ENCODE data around the gene DAPP1. TPM values are rescaled to one million over a fixed set of nuclear protein-coding genes. Genes with fewer than 3 reads are reported as not detected.

DAPP1 gene
- total and polyA plus RNA-seq, 10 of the 15 experiments (the other 5 are each of a cell fraction or from before 2014, with no cell fraction given): 46.5 to 147 (median 74.2) TPM

- TF ChIP-seq ZBTB4 (CRISPR knock-in tag; IDR thresholded peaks at IDR 0.05): no peak
- TF ChIP-seq EP300 (IDR thresholded peaks at IDR 0.05; ENCODE audit: borderline replicate concordance in 1 of 2, control insufficient read depth in 1 of 2, low read depth in 2 of 2, low read length in 2 of 2): peak; percentile 94 to 99
- TF ChIP-seq ZBTB40 (IDR thresholded peaks at IDR 0.05; ENCODE audit: borderline replicate concordance): no peak
- TF ChIP-seq MTA2 (IDR thresholded peaks at IDR 0.05; ENCODE audit: low read depth): peak; percentile 96
- peak; percentile 99 for TF ChIP-seq EED (IDR thresholded peaks at IDR 0.05; ENCODE audit: low read depth)
- no peak for TF ChIP-seq KLF5 (IDR thresholded peaks at IDR 0.05; ENCODE audit: partially characterized antibody)
- TF ChIP-seq IRF3 (IDR thresholded peaks at IDR 0.05): no peak
- peak; percentile 92 for TF ChIP-seq ATF2 (IDR thresholded peaks at IDR 0.05; ENCODE audit: low read length)
- no peak for TF ChIP-seq RAD21 (IDR thresholded peaks at IDR 0.05; ENCODE audit: insufficient read depth, low read depth, low read length)
- peak; percentile 99 for TF ChIP-seq IKZF1 (conservative IDR thresholded peaks at IDR 0.05)
- no peak for TF ChIP-seq BRCA1 (IDR thresholded peaks at IDR 0.05; ENCODE audit: low read depth, low read length)
- TF ChIP-seq ATF7 (IDR thresholded peaks at IDR 0.05; ENCODE audit: low read depth): peak; percentile 84
- peak; percentile 100 for TF ChIP-seq IKZF2 (IDR thresholded peaks at IDR 0.05)
- TF ChIP-seq USF2 (IDR thresholded peaks at IDR 0.05; ENCODE audit: borderline replicate concordance, low read depth, low read length): no peak
- no peak for TF ChIP-seq E2F8 (IDR thresholded peaks at IDR 0.05; ENCODE audit: low read depth, partially characterized antibody)
Measured at GRCh38 chr4:99847362-99847976, 30.8 kb downstream of the DAPP1 start (continued).
